NCI-H2196 treated with DMSO at 0.1 percent for 48 hours (cell line): ENCODE data around the gene GFOD2.
A peak's percentile ranks its signal among the peaks of the same experiment; 100 is the strongest.

Source experiments
- DNase-seq: peaks from one replicate; lab custom pipeline; 2025; ENCODE audit not compliant: unreplicated experiment; lab: John Stamatoyannopoulos, UW

The GFOD2 gene

DNA sequence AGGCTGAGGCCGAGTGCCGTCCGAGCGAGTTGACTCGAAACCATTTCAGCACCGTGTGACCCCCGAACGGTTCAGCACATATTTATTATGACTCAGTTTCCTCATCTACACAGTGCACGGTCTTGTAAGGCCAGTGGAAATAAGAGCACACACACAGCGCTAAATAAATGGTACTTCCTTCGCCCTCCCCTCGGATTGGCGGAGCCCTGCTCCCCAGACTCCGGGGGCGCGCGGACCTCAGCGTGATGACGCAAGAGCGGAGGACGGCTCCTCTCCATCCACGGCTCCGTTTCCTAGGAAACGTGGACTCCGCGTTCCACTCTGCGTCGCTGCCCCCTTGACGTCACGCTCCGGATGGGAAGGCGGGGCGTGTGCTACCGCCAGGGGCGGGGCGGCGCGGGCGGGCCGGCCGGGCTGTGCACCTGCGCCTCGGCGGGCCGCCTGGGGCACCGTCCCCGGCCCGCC, 58.5 kb downstream of the GFOD2 start, which contains the start of gene PARD6A:
Gene PARD6A (plus strand): TSS at position 397 of the 465 bp plus-strand sequence. CDS start 79 bp downstream, outside the sequence.
- peak; percentile 66 for DNase-seq

DNA sequence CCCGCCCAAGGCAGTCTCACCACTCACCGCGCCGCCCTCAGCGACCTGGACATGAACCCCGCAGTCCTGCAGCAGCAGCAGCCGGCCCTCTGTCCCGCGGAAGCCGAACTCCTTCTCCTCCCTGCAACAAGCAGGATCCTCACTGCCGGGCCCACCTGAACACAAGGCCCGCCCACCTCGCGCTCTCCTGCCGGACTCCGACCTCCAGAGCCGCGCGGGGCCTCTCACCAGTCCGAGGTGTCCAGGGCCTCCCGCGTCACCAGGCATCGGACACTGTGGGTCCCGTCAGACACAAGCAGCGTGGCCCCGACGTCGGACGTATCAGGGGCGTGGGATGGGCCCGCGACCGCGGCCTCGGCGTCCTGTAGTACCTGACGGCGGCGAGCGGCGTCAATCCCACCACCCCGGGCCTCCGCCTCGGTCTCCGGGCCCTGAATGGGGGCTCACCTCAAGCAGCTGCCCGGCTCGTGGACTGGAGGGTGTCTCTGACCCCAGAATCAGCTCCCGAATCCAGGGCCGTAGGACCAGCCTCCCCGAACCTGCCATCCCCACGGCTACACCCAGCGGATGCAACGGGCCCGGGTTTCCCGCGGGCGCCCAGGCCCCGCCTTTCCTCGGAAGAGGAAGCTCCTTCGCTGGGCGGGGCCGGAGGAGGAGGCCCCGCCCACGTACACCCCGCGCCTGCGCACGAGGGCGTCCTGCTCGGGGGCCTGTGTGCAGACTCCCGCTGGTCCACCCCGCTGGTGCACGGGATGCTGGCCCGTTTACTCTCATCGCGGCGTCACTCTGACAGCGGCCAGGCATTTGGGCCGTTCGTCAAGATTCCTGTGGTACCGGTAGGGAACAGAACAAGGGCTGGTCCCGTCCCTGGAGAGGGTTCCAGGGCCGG, 59.2 kb downstream of the GFOD2 start, which contains the start of gene ACD:
Gene ACD (minus strand): TSS at position 586 of the 889 bp plus-strand sequence. CDS start 40 bp downstream, at position 546.
- peak; percentile 45 for DNase-seq

DNA sequence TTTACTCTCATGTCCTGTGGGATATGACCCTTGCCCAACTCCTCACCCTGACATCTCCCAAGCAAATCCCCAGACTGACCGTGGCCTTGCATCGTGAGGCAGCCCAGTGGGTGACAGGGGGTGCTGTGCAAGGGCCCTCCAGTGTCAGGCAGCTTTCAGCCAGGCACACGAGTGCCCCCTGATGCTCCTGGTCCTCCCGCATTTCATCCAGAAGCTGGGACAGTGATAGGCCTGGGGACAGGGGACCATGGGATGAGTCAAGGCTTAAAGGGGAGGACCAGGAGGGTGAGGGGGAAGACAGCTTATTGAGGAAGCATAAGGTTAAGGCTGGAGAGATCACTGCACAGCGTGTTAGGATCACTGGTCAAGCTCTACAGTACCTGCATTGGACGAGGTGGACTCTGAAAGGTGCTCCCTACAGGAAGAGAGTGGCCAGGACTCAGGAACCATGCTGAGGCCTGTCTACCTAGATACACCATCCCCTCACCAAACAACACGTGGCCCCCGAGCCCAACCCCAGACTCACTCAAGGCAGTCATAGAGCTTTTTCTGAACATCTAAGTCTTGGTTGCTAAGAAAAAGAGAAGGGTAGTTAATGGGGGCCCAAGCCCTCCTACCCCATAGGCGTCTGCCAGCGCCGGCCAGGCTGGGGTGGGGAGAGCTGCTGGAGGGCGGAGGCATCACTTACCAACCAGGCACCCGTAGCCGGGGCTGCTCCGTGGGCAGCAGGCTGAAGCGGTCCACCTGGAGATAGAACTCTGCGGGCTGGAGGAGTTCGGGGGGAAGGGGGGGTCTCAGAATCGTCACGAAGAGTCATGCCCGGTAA, 60.1 kb downstream of the GFOD2 start:
- no peak for DNase-seq

DNA sequence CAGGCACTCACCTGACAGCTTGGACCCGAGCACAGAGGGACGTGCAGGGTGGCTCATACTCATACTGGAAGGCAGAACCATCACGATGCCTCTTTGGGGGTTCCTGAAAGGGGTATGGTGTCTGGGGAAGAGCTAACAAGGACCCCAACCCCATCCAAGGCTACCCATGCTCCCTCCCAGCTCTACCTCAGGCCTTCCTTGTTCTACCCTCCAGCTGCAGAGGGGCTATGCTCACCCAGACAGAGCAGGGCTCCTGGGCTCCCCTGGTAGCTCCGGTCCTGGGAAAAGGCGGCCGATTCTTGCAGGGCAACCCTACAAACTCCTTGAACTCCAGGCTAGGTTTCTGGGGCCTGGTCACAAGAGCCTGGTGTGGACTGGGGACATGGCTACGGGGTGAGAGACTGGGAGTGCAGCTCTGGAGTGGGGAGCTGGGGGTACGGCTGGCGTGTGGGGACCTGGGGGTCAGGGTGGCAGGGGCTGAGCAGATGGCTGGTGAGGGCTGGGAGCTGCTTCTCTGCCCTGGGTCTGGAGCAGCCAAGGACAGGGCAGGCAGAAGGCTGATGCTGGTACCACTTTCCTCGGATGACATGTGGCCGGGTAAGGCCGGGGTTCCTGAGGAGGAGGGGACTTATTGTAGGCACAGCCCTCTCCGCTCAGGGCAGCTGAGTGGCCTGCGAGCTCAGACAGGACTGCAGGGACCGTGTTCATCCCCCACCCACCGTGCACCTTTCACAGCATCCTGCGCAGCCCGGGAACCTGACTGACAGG, 61.2 kb downstream of the GFOD2 start:
- DNase-seq = no peak

DNA sequence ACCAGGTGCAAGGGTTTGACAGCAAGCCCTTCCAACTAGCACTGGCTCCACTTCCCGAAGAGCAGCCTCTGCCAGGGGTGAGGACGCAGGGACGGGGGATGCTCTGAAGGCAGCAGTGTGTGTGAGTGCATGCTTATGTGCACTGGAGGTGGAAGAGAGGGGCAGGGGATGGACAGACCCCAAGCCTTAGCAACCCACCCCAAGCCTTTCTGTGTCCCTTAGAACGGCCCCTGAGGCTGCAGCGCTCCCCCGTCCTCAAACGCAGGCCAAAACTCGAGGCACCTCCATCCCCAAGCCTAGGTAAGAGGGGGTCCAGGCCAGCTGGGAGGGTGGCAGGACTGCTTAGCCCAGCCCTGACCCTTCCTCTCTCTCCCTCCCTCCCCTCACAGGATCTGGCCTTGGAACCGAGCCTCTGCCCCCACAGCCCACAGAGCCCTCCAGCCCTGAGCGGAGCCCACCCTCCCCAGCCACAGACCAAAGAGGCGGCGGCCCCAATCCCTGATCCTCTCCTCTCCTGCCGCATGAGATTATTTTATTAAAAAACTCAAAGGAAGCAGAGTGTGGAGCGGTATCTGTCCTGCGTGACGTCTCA, 62.0 kb downstream of the GFOD2 start:
- DNase-seq = no peak

DNA sequence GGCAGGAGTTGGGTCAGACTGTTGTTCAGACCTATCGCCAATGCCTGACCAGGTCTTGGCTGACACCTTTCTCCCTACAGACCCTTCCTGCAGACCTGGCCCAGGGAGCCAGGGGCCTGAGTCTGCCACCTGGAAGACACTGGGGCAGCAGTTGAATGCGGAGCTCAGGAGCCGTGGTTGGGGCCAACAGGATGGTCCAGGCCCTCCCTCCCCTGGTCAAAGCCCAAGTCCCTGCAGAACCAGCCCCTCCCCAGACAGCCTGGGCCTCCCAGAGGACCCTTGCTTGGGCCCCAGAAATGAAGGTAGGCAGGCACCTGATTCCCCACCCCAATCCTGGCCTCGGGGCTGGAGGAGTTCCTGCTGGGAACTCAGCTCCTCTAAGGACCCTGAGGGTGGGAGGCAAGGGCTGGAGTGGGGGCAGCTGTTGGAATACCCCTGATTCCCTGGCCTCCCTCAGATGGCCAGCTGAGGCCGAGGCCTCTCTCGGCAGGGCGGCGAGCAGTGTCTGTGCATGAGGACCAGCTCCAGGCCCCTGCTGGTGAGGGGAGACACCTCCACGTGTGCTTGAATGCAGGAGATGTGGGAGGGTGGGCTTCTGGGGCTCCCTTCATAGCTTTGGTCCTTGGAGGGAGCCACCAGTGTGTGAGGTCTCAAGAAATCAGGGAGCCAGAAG, 62.6 kb downstream of the GFOD2 start:
- no peak for DNase-seq

DNA sequence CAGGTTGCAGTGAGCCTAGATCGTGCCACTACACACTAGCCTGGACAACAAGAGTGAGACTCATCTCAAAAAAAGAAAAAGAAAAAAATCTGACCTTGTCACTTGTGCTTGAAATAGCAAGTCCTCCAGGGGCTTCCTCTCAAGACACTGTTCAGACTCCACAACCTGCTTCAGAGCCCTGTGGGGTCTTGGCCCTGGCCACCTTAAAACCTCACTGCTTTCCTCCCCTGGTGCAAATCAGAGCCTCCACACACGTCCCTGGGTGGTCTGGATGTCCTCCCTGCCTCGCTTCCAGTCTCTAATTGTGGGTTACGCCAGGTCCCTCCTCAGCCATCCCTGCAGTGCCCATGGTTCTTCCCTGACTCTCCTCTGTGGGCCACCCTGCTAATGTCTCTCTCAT, 63.8 kb downstream of the GFOD2 start:
- DNase-seq = no peak

DNA sequence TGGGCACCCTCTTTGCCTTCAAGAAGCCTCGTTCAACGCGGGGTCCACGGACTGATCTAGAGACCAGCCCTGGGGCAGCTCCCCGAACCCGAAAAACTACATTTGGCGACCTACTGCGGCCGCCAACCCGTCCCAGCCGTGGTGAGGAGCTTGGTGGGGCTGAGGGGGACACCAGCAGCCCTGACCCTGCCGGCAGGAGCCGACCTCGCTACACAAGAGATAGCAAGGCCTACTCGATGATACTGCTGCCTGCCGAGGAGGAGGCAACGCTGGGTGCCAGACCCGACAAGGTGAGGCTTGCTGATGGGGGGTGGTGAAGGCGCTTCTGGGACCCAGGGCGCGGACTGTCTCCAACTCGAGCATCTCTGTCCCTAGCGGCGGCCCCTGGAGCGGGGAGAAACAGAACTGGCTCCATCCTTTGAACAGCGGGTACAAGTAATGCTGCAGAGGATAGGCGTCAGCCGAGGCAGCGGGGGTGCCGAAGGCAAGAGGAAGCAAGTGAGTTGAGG, 64.7 kb downstream of the GFOD2 start:
- no peak for DNase-seq

DNA sequence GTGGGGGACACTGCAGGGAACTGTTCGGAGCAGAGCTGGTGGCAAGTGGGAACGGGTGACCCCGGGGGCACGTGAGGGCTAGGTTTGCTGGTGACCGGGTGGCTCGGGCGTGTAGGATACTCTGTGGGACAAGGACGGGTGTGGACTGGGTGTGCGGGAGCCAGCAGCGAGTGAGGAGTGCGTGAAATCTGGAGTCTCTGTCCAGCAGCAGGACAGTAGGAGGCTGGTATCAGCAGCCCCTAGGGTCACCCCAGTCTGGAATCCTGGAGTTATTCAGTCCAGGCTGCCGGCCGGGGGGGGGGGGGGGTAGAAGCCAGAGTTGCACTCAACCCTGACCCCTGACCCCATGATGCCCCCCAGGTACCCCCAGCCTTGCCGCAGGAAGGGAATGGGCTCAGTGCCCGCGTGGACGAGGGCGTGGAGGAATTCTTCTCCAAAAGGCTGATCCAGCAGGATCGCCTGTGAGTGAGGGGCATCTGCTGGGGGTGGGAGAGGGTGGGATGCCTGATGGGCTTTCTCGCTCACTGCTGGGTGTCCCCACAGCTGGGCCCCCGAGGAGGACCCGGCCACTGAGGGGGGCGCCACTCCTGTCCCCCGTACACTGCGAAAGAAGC, 65.2 kb downstream of the GFOD2 start:
- DNase-seq = no peak

DNA sequence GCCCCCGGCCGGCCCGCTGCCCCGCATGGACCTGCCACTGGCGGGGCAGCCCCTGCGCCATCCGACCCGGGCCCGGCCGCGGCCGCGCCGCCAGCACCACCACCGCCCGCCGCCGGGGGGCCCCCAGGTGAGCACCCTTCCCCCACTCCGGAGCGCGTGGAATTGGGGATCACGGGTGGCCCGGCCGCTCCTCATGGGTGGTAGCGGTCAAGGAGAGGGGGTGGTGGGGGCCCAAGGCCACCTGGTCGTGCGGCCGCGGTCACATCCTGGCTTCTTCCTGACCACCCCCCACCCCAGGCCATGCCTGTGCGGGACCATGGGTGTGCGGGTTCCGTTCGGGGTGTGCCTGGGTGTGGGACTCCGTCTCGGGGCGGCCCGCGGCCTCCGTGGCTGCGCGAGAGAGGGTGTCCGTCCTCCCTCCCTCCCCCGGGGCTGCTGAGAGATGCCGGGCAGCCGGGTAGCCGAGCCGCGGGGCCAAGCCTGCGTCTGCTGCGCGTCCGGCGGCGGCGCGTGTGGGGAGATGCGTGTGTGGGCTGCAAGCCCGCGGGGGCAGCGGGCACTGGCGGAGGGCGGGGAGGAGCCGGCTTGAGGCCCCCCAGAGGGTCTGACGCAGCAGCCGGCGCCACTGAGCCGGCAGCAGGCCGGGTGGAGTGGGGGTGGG, 65.9 kb downstream of the GFOD2 start:
- DNase-seq = no peak

DNA sequence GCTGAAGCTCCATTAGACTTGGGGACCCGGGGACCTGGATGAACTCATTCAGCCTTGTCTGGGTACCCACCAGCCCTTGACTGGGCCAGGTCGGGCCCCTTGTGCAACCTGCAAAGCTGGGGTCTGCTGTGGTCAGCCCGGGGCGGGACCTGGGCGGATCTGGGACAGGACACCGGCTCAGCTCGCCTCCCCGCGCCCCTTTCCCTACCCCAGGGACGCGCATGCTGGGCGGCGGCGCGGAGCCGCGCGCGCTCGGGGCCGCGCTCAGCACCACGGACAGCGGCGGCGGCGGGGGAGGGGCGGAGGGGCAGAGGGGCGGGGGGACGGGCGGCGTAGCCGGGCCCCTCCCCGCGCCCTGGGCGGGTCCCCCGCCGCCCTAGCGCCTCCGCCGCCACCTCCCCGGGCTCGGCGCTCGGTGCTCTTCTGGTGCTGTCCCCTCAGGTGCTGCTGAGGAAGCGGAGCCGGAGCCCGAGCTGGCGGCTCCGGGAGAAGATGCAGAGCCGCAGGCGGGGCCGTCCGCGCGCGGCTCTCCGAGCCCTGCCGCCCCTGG, 66.5 kb downstream of the GFOD2 start:
- DNase-seq = no peak

DNA sequence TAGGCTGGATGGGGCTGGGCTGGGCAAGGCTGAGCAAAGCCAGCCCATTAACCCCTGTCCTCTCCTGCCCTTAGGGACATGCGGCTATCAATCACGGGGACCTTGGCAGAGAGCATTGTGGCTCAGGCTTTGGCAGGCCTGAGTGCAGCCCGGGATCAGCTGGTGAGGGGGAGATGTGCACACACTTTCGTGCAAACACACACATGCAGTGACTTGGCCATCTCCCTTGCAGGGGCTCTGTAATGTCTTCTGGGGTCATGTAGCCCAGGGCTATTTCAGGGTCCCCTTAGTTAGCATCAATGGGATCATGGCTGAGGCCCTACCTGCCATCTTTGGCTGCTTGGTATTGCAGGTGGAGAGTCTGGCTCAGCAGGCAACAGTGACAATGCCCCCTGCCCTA, 67.3 kb downstream of the GFOD2 start:
- no peak for DNase-seq

DNA sequence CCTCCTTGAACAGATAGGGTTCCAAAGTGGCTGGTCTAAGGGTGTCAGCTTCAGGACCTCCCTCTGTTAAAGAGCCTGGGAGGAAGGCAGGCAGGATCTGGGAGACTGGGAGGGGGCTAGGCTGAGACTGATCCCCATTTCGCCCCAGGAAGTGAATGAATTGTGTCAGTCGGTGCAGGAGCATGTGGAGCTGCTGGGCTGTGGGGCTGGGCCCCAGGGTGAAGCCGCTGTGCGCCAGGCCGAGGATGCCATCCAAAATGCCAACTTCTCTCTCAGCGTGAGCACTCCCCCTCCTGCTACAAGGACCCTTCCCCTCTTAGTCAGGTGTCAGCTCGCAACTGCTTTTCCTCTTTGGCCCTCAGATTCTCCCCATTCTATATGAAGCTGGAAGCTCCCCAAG, 68.1 kb downstream of the GFOD2 start:
- no peak for DNase-seq

DNA sequence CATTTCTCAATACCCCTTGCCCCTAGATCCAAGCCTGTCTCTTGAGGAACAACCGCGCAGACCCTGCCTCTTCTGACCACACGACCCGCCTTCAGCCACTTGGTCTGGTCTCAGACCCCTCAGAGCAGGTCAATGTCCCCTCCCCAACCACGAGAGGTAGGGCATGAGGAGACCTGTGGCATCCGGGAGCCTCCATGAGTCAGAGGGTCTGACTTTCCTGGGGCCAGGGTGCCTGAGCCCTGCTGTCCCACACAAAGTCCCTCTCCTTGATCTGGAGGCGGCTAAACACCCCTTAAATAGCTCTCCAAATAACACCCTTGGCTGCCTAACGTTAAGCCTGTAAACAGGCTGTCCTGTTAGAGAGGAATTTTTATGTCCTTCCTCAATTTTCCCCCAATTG, 69.1 kb downstream of the GFOD2 start:
- no peak for DNase-seq

DNA sequence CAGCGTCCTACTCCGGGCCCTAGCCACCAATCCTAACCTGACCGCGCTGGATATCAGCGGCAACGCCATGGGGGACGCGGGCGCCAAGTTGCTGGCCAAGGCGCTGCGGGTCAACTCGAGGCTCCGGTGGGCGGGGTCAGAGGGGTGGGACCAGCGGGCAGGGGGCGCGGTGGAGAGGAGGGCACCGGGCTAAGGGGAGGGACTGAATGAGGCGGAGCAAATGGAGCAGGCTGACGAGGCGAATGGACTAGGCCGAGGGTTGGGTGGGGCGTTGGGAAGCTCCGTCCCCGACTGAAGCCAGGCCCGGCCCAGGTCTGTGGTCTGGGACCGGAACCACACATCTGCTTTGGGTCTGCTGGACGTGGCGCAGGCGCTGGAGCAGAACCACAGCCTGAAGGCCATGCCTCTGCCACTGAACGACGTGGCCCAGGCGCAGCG, 69.6 kb downstream of the GFOD2 start:
- no peak for DNase-seq

DNA sequence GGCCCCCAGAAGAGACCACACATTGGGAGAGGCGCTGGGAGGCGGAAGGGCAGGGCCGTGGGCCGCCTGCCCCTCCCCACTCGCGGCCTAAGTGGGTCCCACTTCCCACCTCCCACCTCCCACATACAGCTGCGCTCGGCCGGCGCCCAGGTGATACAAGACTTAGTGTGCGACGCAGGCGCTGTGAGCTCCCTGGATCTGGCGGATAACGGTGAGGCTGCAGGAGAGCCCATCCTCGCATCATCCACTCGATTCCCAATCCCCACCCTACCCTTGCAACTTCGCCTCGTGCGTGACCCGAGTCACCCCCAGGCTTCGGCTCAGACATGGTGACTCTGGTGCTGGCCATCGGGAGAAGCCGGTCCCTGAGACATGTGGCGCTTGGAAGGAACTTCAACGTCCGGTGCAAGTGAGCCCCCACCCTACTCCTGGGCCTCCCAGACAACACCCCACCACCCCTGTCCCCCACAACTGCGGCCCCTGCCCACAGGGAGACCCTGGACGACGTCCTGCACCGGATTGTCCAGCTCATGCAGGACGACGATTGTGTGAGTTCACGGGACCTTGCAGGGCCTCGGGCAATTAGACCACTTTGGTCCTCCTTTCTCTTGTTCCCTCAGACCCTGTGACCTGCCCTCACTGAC, 70.2 kb downstream of the GFOD2 start:
- no peak for DNase-seq

DNA sequence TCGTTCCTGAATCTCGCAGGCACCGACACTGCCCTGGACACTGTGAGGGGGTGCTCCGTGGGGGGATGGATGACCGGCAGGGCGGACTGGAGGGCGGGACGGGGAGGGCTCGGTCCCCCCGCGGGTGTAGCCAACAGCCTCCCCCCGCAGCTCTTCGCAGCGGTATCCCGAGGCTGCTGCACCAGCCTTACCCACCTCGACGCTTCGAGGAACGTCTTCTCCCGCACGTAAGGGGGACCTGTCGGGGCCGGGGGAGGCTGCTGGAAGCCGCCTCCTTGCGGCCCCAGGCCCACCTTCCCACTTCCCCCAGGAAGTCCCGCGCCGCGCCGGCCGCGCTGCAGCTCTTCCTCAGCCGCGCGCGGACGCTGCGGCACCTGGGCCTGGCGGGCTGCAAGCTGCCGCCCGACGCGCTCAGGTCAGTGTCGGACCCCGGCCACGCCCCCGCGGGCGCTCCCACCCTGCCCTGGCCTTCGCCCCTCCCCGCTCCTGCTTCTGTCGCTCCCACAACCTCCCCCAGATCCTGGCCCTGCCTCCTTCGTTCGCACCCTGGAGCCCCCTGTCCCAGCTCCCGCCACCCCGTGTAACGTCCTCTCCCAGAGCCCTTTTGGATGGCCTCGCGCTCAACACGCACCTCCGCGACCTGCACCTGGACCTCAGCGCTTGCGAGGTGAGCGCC, 70.9 kb downstream of the GFOD2 start:
- no peak for DNase-seq

DNA sequence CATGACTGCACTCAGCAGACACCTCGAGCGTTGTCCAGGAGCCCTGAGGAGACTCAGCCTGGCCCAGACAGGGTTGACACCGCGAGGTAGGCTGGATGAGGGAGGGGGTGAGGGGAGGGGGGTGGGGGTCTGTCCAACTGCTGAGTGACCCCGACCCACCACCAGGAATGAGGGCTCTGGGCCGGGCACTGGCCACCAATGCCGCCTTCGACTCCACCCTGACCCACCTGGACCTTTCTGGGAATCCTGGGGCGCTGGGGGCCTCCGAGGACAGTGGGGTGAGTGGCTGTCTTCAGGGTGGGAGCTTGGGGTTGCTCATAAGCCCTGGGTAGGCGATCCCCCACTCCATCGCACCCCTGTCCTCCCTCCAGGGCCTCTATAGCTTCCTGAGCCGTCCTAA, 71.4 kb downstream of the GFOD2 start:
- no peak for DNase-seq
